HL-60 (cell line): ENCODE measurements around the gene KRTAP22-2.

Experiments
- DNase-seq, 2 experiments: peaks; one replicate each; pipeline ENCODE4 v3.0.0-alpha.2; 2010 to 2020; ENCODE audit warnings: low read depth in 1 of 2, low spot score in 1 of 2
- H3K27ac ChIP-seq: fragments of 250-450 bp; sonication (Bioruptor Pico); replicated peaks from 2 replicates; pipeline ENCODE4 v1.5.1; 2020; ENCODE audit warnings: mild to moderate bottlenecking, moderate library complexity
- H3K27me3 ChIP-seq: fragments of 250-450 bp; sonication (Bioruptor Pico); 2 replicates; pipeline ENCODE4 v1.5.1; 2021; ENCODE audit warnings: mild to moderate bottlenecking, moderate library complexity; ENCODE audit not compliant: insufficient read depth, poor library complexity, severe bottlenecking
- H3K4me3 ChIP-seq: replicated peaks from 2 replicates; pipeline ENCODE4 v1.5.1; 2011; ENCODE audit warnings: mild to moderate bottlenecking, control low read depth, low read length; ENCODE audit not compliant: insufficient read depth
- CTCF ChIP-seq: IDR thresholded peaks from one replicate; pipeline ENCODE4 v1.5.1; 2011; ENCODE audit warnings: low read length, control low read depth, inconsistent platforms; ENCODE audit not compliant: insufficient read depth
- GABPA ChIP-seq: IDR thresholded peaks from 2 replicates; pipeline ENCODE4 v1.6.1; 2012; ENCODE audit warnings: low read depth
- POLR2AphosphoS5 ChIP-seq: IDR thresholded peaks from 2 replicates; pipeline ENCODE4 v1.6.1; 2012; ENCODE audit warnings: low read depth
- SPI1 ChIP-seq: IDR thresholded peaks from 2 replicates; pipeline ENCODE4 v1.6.1; 2012; ENCODE audit warnings: low read depth, mild to moderate bottlenecking, borderline replicate concordance
- TF ChIP-seq, protein P1 (sequence below): IDR thresholded peaks from 2 replicates; pipeline ENCODE4 v1.6.1; 2012; ENCODE audit warnings: low read depth; ENCODE audit not compliant: insufficient replicate concordance

Gene KRTAP22-2

DNA sequence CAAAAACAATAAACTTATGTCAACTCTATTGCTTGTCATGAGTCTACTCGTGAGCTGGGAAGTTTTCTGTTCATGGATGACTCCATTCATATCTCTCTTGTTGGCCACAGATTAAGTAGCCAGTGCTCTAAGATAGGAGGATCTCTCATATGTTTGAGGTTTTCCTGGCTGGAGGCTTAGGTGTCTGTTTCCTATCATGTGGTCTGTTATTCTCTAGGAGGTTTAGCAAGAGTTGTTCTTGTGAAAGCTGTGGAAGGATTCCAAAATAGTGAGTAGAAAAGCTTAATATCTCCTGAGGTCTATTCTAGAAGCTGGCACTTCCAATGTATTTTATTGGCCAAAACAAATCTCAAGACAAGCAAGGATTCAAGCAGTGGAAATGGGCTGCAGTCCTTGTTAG lies 39.0 kb upstream of the KRTAP22-2 start:
- no peak for TF ChIP-seq CTCF
- TF ChIP-seq POLR2AphosphoS5, result no peak
- TF ChIP-seq GABPA, result no peak
- TF ChIP-seq, protein P1, sequence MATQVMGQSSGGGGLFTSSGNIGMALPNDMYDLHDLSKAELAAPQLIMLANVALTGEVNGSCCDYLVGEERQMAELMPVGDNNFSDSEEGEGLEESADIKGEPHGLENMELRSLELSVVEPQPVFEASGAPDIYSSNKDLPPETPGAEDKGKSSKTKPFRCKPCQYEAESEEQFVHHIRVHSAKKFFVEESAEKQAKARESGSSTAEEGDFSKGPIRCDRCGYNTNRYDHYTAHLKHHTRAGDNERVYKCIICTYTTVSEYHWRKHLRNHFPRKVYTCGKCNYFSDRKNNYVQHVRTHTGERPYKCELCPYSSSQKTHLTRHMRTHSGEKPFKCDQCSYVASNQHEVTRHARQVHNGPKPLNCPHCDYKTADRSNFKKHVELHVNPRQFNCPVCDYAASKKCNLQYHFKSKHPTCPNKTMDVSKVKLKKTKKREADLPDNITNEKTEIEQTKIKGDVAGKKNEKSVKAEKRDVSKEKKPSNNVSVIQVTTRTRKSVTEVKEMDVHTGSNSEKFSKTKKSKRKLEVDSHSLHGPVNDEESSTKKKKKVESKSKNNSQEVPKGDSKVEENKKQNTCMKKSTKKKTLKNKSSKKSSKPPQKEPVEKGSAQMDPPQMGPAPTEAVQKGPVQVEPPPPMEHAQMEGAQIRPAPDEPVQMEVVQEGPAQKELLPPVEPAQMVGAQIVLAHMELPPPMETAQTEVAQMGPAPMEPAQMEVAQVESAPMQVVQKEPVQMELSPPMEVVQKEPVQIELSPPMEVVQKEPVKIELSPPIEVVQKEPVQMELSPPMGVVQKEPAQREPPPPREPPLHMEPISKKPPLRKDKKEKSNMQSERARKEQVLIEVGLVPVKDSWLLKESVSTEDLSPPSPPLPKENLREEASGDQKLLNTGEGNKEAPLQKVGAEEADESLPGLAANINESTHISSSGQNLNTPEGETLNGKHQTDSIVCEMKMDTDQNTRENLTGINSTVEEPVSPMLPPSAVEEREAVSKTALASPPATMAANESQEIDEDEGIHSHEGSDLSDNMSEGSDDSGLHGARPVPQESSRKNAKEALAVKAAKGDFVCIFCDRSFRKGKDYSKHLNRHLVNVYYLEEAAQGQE, result no peak
- no peaks in the 10 kb centered on the region for H3K27me3 ChIP-seq
- DNase-seq, result no peak
- no peak overlapping the region for H3K4me3 ChIP-seq
- H3K27ac ChIP-seq, result no peak overlapping the region

DNA sequence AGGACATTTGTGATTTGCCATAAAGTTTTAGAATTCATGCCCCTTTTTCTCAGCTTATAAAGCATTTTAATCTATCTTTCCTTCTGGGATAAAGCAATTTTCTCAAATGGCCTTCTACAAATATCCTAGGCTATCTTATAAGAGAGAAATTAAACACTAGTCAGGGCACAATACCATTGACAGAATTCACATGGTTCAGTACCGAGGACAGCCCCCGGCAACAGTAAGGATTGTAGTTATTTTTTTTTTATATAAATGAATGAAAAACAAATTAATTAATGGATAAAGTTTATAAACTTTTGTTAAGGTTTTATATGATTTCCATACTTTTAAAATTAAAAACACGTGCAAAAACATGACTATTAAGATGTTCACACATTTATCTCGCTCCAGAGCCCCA lies 37.9 kb upstream of the KRTAP22-2 start:
- no peak for DNase-seq
- TF ChIP-seq CTCF, result no peak
- TF ChIP-seq, protein P1, result peak; percentile 54
- Histone ChIP-seq H3K27ac (no peak overlapping the region), H3K4me3 (no peak overlapping the region), H3K27me3 (no peaks in the 10 kb centered on the region)

DNA sequence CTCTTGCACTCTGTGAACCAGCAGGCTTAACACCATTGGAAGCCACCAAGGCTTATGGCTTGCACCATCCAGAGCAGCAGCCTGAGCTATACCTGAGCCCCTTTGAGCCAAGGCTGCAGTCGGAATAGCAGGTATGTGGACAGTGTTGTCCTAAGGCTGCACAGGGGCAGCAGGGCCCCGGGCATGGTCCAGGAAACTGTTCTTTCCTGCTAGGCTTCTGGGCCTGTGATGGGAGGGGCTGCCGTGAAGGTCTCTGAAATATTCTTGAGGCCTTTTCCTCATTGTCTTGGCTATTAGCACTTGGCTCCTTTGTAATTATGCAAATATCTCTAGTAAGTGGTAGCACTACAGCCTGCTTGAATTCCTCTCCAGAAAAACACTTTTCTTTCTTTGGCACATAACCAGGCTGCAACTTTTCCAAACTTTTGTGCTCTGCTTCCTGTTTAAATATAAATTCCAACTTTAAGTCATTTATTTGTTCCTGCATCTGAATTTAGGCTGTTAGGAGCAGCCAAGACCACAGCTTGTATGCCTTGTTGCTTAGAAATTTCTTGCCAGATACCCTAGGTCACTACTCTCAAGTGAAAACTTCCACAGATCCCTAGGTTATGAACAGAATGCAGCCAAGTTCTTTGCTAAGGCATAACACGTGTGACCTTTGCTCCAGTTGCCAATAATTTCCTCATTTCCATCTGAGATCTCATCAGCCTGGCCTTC lies 35.4 kb upstream of the KRTAP22-2 start:
- Histone ChIP-seq H3K27me3 (no peaks in the 10 kb centered on the region), H3K4me3 (no peak overlapping the region), H3K27ac (no peak overlapping the region)
- no peak for DNase-seq
- no peak for TF ChIP-seq POLR2AphosphoS5
- no peak for TF ChIP-seq GABPA
- no peak for TF ChIP-seq SPI1
- TF ChIP-seq CTCF, result no peak
- TF ChIP-seq, protein P1, result no peak
